Measurements from ENCODE around the gene MRPL19.

The MRPL19 gene

GRCh38 chr2:75610671-75611070 lies 35.9 kb upstream of the MRPL19 start:
- no peak for DNase-seq (ENCODE audit: low read depth, low spot score)

GRCh38 chr2:75612108-75612861 lies 34.3 kb upstream of the MRPL19 start:
- TF ChIP-seq, protein P1, sequence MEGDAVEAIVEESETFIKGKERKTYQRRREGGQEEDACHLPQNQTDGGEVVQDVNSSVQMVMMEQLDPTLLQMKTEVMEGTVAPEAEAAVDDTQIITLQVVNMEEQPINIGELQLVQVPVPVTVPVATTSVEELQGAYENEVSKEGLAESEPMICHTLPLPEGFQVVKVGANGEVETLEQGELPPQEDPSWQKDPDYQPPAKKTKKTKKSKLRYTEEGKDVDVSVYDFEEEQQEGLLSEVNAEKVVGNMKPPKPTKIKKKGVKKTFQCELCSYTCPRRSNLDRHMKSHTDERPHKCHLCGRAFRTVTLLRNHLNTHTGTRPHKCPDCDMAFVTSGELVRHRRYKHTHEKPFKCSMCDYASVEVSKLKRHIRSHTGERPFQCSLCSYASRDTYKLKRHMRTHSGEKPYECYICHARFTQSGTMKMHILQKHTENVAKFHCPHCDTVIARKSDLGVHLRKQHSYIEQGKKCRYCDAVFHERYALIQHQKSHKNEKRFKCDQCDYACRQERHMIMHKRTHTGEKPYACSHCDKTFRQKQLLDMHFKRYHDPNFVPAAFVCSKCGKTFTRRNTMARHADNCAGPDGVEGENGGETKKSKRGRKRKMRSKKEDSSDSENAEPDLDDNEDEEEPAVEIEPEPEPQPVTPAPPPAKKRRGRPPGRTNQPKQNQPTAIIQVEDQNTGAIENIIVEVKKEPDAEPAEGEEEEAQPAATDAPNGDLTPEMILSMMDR (IDR thresholded peaks at IDR 0.05; ENCODE audit: insufficient read depth, low read length, missing control alignments), result no peak
- no peak for DNase-seq (ENCODE audit: low read depth, low spot score)
- ChIA-PET POLR2A (no interaction called here), CTCF (interaction anchor here (0.8 to 5.4 kb wide), 6 partner anchors 9 to 151 kb away, joined by 3 to 114 read pairs (median 3); no protein-coding TSS in a partner anchor)
- H3K4me3 ChIP-seq (ENCODE audit: low read depth, low read length), result no peak overlapping the region

More at GRCh38 chr2:75610671-75611070, 35.9 kb upstream of the MRPL19 start:
- CTCF ChIA-PET, result interaction anchor here (1.1 to 3.6 kb wide), 15 partner anchors 10 to 156 kb away, joined by 3 to 379 read pairs (median 51); partner anchors contain the start of gene EVA1A
- POLR2A ChIA-PET, result interaction anchor here (1.0 kb wide), 1 partner anchor 49 kb away, joined by 6 read pairs; the partner anchor contains the start of gene EVA1A
- H3K4me3 ChIP-seq (ENCODE audit: low read depth, low read length), result no peak overlapping the region
- TF ChIP-seq, protein P1 (IDR thresholded peaks at IDR 0.05; ENCODE audit: insufficient read depth, low read length, missing control alignments), result no peak

- ChIA-PET POLR2A (no interaction called here), CTCF (interaction anchor here (0.8 to 5.4 kb wide), 7 partner anchors 15 to 152 kb away, joined by 3 to 114 read pairs (median 3); no protein-coding TSS in a partner anchor)
- H3K4me3 ChIP-seq (ENCODE audit: low read depth, low read length), result no peak overlapping the region
- TF ChIP-seq, protein P1 (IDR thresholded peaks at IDR 0.05; ENCODE audit: insufficient read depth, low read length, missing control alignments), result no peak
- no peak for DNase-seq (ENCODE audit: low read depth, low spot score)
These were observed 33.7 kb upstream of the MRPL19 start for GRCh38 chr2:75612862-75613243.

DNA sequence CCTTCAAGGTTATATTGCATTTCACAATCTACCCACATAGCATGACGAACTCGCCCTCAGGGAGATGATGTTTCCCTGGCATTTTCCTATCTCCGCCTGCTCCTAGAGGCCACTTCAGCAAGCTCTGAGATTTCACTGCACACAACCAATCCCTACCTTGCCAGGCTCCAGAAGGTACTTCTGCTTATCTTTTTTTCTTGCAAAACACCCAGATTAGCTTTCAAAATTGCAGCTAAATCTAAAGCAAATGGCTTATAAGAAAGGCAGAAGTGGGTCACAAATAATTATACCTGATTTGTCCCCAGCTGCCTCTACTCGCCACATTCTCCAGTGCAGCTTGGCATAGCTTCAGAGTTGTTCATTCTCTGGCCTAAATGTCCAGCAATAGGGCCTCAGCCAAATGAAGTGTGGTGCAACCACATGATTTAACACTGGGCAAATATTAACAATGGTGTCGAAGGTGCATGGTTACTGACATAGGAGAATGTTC lies 32.4 kb upstream of the MRPL19 start:
- TF ChIP-seq, protein P1 (IDR thresholded peaks at IDR 0.05; ENCODE audit: insufficient read depth, low read length, missing control alignments), result no peak
- POLR2A ChIA-PET, result interaction anchor here (0.6 kb wide), 1 partner anchor 64 kb away, joined by 3 read pairs; no protein-coding TSS in a partner anchor
- CTCF ChIA-PET, result interaction anchor here (1.4 to 5.4 kb wide), 4 partner anchors 8 to 149 kb away, joined by 3 to 114 read pairs (median 8); no protein-coding TSS in a partner anchor
- no peak overlapping the region for H3K4me3 ChIP-seq (ENCODE audit: low read depth, low read length)
- DNase-seq (ENCODE audit: low read depth, low spot score), result no peak

- DNase-seq (ENCODE audit: low read depth, low spot score), result no peak
- TF ChIP-seq, protein P1 (IDR thresholded peaks at IDR 0.05; ENCODE audit: insufficient read depth, low read length, missing control alignments), result no peak
- ChIA-PET POLR2A (no interaction called here), CTCF (interaction anchor here (1.1 to 5.4 kb wide), 4 partner anchors 10 to 151 kb away, joined by 3 to 114 read pairs (median 8); no protein-coding TSS in a partner anchor)
- H3K4me3 ChIP-seq (ENCODE audit: low read depth, low read length), result no peak overlapping the region
These were observed 30.2 kb upstream of the MRPL19 start for GRCh38 chr2:75616406-75616805.

- DNase-seq (ENCODE audit: low read depth, low spot score), result no peak
- ChIA-PET CTCF (no interaction called here), POLR2A (no interaction called here)
- H3K4me3 ChIP-seq (ENCODE audit: low read depth, low read length), result no peak overlapping the region
- TF ChIP-seq, protein P1 (IDR thresholded peaks at IDR 0.05; ENCODE audit: insufficient read depth, low read length, missing control alignments), result no peak
These were observed 29.6 kb upstream of the MRPL19 start for GRCh38 chr2:75616933-75617332.

Measured in AG04449 (cell line).